Measurements from ENCODE around the gene C8A.

- TF ChIP-seq EZH2 (IDR thresholded peaks at IDR 0.05; ENCODE audit: insufficient read depth, poor library complexity, severe bottlenecking) (no peak), EZH2phosphoT487 (IDR thresholded peaks at IDR 0.05; ENCODE audit: insufficient read depth, low read depth) (no peak)
These were observed 11.1 kb upstream of the C8A start for GRCh38 chr1:56843544-56843943.
